Adrenal gland (tissue), 5 donors: ENCODE results near the gene USB1.

Source experiments
- POLR2A ChIP-seq, 2 donors: fragments of 450-650 bp; IDR thresholded peaks; one replicate each; pipeline ENCODE4 v1.6.1; 2017; ENCODE audit warnings: antibody characterized with exemption in 2 of 2, mild to moderate bottlenecking in 2 of 2, moderate library complexity in 1 of 2
- TF ChIP-seq, protein P1 (sequence below), 6 experiments: fragments of 450-650 bp in 4 of 6; fragments of 200-600 bp in 2 of 6; sonication (generic) in 1 of 6; IDR thresholded peaks; 1 replicate in 5 of 6; 2 replicates in 1 of 6; pipeline versions ENCODE4 v1.5.1 to v1.8.0; 2016 to 2021; ENCODE audit warnings: antibody characterized with exemption in 6 of 6, mild to moderate bottlenecking in 2 of 6, moderate library complexity in 1 of 6
- donor health status: DM: no; HTN: no; CAD: no.

DNA sequence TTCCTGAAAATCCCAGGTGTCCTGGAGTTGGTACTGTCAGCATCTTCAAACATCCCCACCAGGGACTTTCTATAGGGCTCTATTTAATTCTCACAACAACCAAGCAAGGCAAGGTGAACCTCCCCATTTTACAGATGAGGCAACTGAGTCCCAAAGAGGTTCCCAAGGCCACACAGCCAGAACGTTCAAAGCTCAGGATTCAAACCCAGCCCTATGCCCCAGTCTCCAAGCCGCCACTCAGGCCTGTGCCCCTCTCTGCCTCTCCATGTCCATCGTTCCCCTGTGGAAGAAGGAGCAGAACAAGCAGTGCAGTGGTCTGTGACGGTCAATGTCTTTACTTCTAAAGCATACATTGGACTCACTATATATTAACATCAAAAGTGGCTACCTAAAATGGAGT lies 6.8 kb upstream of the USB1 start:
- TF ChIP-seq POLR2A (IDR thresholded peaks at IDR 0.05) = no peak
- TF ChIP-seq, protein P1, sequence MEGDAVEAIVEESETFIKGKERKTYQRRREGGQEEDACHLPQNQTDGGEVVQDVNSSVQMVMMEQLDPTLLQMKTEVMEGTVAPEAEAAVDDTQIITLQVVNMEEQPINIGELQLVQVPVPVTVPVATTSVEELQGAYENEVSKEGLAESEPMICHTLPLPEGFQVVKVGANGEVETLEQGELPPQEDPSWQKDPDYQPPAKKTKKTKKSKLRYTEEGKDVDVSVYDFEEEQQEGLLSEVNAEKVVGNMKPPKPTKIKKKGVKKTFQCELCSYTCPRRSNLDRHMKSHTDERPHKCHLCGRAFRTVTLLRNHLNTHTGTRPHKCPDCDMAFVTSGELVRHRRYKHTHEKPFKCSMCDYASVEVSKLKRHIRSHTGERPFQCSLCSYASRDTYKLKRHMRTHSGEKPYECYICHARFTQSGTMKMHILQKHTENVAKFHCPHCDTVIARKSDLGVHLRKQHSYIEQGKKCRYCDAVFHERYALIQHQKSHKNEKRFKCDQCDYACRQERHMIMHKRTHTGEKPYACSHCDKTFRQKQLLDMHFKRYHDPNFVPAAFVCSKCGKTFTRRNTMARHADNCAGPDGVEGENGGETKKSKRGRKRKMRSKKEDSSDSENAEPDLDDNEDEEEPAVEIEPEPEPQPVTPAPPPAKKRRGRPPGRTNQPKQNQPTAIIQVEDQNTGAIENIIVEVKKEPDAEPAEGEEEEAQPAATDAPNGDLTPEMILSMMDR (IDR thresholded peaks at IDR 0.05) = no peak
